Stomach (tissue), 9 donors: ENCODE data around the gene STAM2. TPM values are rescaled to one million over a fixed set of nuclear protein-coding genes. Genes with fewer than 3 reads are reported as not detected.
"Not testable (repeated sequence)": the region's sequence is repeated elsewhere in the genome, so short reads cannot be mapped to it uniquely, and the experiment has no call there.

Experiments used
- DNase-seq, 2 donors: peaks; one replicate each; pipeline versions ENCODE4 v3.0.0 to v3.0.0-alpha.2; 2013 to 2019
- H3K27ac ChIP-seq, 5 donors: fragments of 200-600 bp in 4 of 5; sonication (generic) in 4 of 5; one replicate each; pipeline ENCODE4 v1.5.1; 2013 to 2019; ENCODE audit warnings: mild to moderate bottlenecking in 1 of 5, moderate library complexity in 1 of 5
- H3K27me3 ChIP-seq, 3 donors: fragments of 200-600 bp; sonication (generic); one replicate each; pipeline ENCODE4 v1.5.1; 2017 to 2019; ENCODE audit warnings: mixed run types in 1 of 3
- H3K36me3 ChIP-seq, 4 donors: fragments of 200-600 bp; sonication (generic); 1 replicate in 3 of 4; 2 replicates in 1 of 4; pipeline ENCODE4 v1.5.1; 2016 to 2019
- H3K4me1 ChIP-seq, 4 donors: fragments of 200-600 bp; sonication (generic); one replicate each; pipeline ENCODE4 v1.5.1; 2016 to 2019
- H3K4me3 ChIP-seq, 4 donors: fragments of 200-600 bp; sonication (generic) in 3 of 4; one replicate each; pipeline ENCODE4 v1.5.1; 2016 to 2019; ENCODE audit warnings: mild to moderate bottlenecking in 1 of 4
- H3K9me3 ChIP-seq, 4 donors: fragments of 200-600 bp; sonication (generic); one replicate each; pipeline ENCODE4 v1.5.1; 2016 to 2019
- CTCF ChIP-seq, 7 experiments: fragments of 450-650 bp in 4 of 7; fragments of 200-600 bp in 3 of 7; sonication (generic) in 3 of 7; IDR thresholded peaks; one replicate each; pipeline ENCODE4 v1.5.1; 2016 to 2019; ENCODE audit warnings: antibody characterized with exemption in 7 of 7, control low read depth in 2 of 7, mild to moderate bottlenecking in 1 of 7
- EP300 ChIP-seq: sonication (generic); formaldehyde crosslinking; IDR thresholded peaks from one replicate; pipeline ENCODE4 v1.6.1; 2017; ENCODE audit warnings: antibody characterized with exemption
- POLR2A ChIP-seq, 4 donors: fragments of 450-650 bp; IDR thresholded peaks; one replicate each; pipeline ENCODE4 v1.6.1; 2016; ENCODE audit warnings: antibody characterized with exemption in 4 of 4, control low read depth in 2 of 4, mild to moderate bottlenecking in 1 of 4, moderate library complexity in 1 of 4
- POLR2AphosphoS5 ChIP-seq, 3 donors: sonication (generic); formaldehyde crosslinking; IDR thresholded peaks; one replicate each; pipeline ENCODE4 v1.6.1; 2016; ENCODE audit warnings: antibody characterized with exemption in 3 of 3
- WGBS, 5 donors: extraction: QIAGEN DNeasy Blood & Tissue Kit in 3 of 5; methylation state at CpG; one replicate each; pipeline versions ENCODE4 v1.1.5 to v1.1.7; 2013 to 2018; 5-methylcytosine and 5-hydroxymethylcytosine counted together
- intact Hi-C: fragments of 100-400 bp; cut with DNase I; formaldehyde crosslinking; loops from one replicate; pipeline ENCODE4 v1.15.1; 2023; ENCODE audit warnings: low total_unique reads
- polyA plus RNA-seq, 3 donors: library from polyadenylated mRNA; stranded (reverse); fragments of 200-250 nt; gene quantifications; one replicate each; pipeline ENCODE4 v1.2.3, GENCODE V29; 2013
- total RNA-seq, 5 donors: library from RNA; depleted of rRNA; stranded (reverse); fragments of >200 nt; gene quantifications; one replicate each; pipeline versions ENCODE4 v1.1.0 to v1.2.3, GENCODE V29; 2014 to 2016
- donor health status: healthy with polysubstance abuse.
- donor health status: Bipolar disorder and iron deficiency.
- donor health status: healthy.

Gene STAM2
- total and polyA plus RNA-seq, 8 donors = 4.9 to 55.3 (median 11.1) TPM

GRCh38 chr2:152183401-152184073 is 8.0 kb upstream of the STAM2 start:
- intact Hi-C loops = no loop called here
- no peaks in the 10 kb centered on the region for H3K36me3 ChIP-seq
- WGBS, 5 donors = 0% methylated on average over 1 of the region's 1 CpG
- H3K27ac ChIP-seq = no peak overlapping the region
- DNase-seq = no peak
- TF ChIP-seq POLR2A (IDR thresholded peaks at IDR 0.05) (no peak), CTCF (IDR thresholded peaks at IDR 0.05) (no peak), EP300 (no peak), POLR2AphosphoS5 (IDR thresholded peaks at IDR 0.05) (no peak)
- H3K4me3 ChIP-seq = no peak overlapping the region
- H3K27me3 ChIP-seq = no peaks in the 10 kb centered on the region
- no peaks in the 10 kb centered on the region for H3K4me1 ChIP-seq
- no peaks in the 10 kb centered on the region for H3K9me3 ChIP-seq

GRCh38 chr2:152177667-152178066 is 2.1 kb upstream of the STAM2 start:
- H3K4me1 ChIP-seq = peaks cover 16 to 31% (median 24%) of the 10 kb centered on the region in 4 donors
- H3K27me3 ChIP-seq, H3K27ac ChIP-seq, intact Hi-C loops, H3K4me3 ChIP-seq, DNase-seq, H3K9me3 ChIP-seq, H3K36me3 ChIP-seq: not testable (repeated sequence)
- 96 to 100% (median 98%) methylated on average over 5 to 6 of the region's 7 CpGs for WGBS, 5 donors

GRCh38 chr2:152176113-152176714 is 651 bp upstream of the STAM2 start:
- 5 to 10% (median 5%) methylated on average over 27 to 29 of the region's 29 CpGs for WGBS, 5 donors
- H3K27me3 ChIP-seq = no peaks in the 10 kb centered on the region
- H3K9me3 ChIP-seq = no peaks in the 10 kb centered on the region
- TF ChIP-seq EP300 (no peak), POLR2AphosphoS5 (IDR thresholded peaks at IDR 0.05) (no peak), CTCF (IDR thresholded peaks at IDR 0.05) (peak in 2 of 7 experiments; percentile 4 to 16)
- no peak for DNase-seq
- H3K27ac ChIP-seq = peak overlapping the region; percentile 92 to 98 (median 95)
- peaks cover 16 to 45% (median 37%) of the 10 kb centered on the region in 4 donors for H3K4me1 ChIP-seq
- H3K4me3 ChIP-seq = peak overlapping the region; percentile 64 to 89 (median 80)
- intact Hi-C loops = no loop called here
- no peaks in the 10 kb centered on the region for H3K36me3 ChIP-seq

DNA sequence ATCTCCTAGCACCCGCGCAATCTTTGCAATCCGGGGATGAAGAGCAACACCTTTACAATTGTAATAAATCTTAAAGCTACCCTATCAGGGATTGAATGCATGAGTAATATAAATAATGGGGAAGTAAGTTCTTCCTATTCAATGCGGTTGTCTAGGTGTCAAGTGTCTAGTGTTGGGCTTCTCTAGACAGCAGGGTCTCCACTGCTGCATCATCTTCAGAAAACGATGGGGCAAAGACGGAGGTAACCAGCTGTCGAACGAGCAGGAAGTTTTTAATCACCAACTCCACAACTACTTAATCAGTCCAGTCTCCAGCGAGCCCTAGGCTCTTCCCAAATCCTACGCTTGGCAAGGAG is 573 bp downstream of the STAM2 start:
- intact Hi-C loops = no loop called here
- H3K36me3 ChIP-seq = no peaks in the 10 kb centered on the region

More for the DNA sequence above, 573 bp downstream of the STAM2 start:
- no peak for DNase-seq
- TF ChIP-seq POLR2A (IDR thresholded peaks at IDR 0.05) = no peak
- TF ChIP-seq POLR2AphosphoS5 (IDR thresholded peaks at IDR 0.05) = no peak
- TF ChIP-seq EP300 = no peak
- TF ChIP-seq CTCF (IDR thresholded peaks at IDR 0.05) = no peak
- Histone ChIP-seq H3K27me3 (no peaks in the 10 kb centered on the region), H3K4me1 (peaks cover 27 to 58% (median 47%) of the 10 kb centered on the region in 4 donors), H3K9me3 (no peaks in the 10 kb centered on the region), H3K4me3 (peak overlapping the region; percentile 64 to 89 (median 80)), H3K27ac (peak overlapping the region; percentile 92 to 98 (median 95))
- WGBS, 5 donors = 0 to 1% (median 1%) methylated on average over 10 of the region's 10 CpGs
